ENCODE data around the gene ZSCAN26. TPM values are rescaled to one million over a fixed set of nuclear protein-coding genes. Genes with fewer than 3 reads are reported as not detected.

ZSCAN26 gene
- total and polyA plus RNA-seq, 2 of the 4 experiments (the other 2 are of a cell fraction) = 13.1 to 42.1 TPM

DNA sequence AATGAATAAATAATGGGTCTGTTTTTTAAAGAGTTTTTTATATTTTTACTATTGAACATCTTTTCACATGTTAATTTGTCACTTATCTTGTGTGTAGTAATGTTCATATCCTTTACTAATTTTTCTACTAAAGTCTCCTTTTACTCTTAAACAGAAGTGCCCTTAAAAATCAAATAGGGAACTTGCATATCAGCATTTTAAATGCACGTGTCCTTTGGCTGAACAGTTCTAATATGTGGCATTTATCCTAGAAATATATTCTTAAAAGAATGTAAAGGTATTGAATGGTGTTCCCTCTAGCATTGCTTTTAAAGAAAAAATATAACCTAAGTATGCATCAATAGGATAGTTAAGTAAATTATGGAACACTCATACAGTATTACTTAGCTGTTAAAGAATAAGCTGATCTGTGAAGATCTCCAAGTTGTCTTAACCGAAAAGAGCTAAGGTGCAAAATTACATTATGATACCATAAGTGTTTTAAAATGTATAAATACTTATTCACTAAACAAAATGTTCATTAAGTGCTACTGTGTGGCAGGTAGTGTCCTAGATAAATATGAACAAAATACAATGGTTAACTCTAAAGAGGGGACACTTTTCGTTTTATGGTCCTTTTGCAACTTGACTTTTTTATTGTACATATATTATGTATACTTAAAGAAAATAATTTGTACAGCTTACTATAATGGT, 13.8 kb downstream of the ZSCAN26 start:
- Histone ChIP-seq H4K8ac (ENCODE audit: low read depth in 2 of 2, low read length in 2 of 2) (peak overlapping the region; percentile 93 to 94), H3K4me3 (ENCODE audit: insufficient read depth, low read depth, low read length) (peak overlapping the region; percentile 95), H2BK5ac (ENCODE audit: low read depth, low read length, poor library complexity, severe bottlenecking) (peak overlapping the region; percentile 67), H2BK20ac (ENCODE audit: low read depth, low read length) (no peak overlapping the region; the same call in 1 of the 2 replicates), H2AK9ac (replicated peaks; ENCODE audit: low read depth, low read length, poor library complexity) (no peak overlapping the region), H3K4me1 (ENCODE audit: control insufficient read depth, insufficient read depth, low read length) (peaks cover 3% of the 10 kb centered on the region; the same call in 1 of the 2 replicates), H4K91ac (ENCODE audit: insufficient read depth, low read depth, low read length) (peak overlapping the region; percentile 85; the same call in 1 of the 2 replicates), H4K20me1 (ENCODE audit: insufficient read depth, low read length) (no peaks in the 10 kb centered on the region), H2AFZ (replicated peaks; ENCODE audit: low read length, poor library complexity) (peak overlapping the region; percentile 98), H3K4ac (ENCODE audit: low read depth, low read length) (peak overlapping the region; percentile 93), H3K36me3 (ENCODE audit: control insufficient read depth, insufficient read depth, low read length) (peaks cover 16% of the 10 kb centered on the region), H3K79me1 (ENCODE audit: low read depth in 1 of 2, low read length in 2 of 2) (peaks cover 15 to 25% of the 10 kb centered on the region in 2 experiments), H3K9me1 (ENCODE audit: insufficient read depth, low read length) (no peaks in the 10 kb centered on the region; the same call in 1 of the 2 replicates), H2BK15ac (ENCODE audit: low read depth, low read length) (no peak overlapping the region), H3K14ac (replicated peaks; ENCODE audit: low read depth, low read length) (peak overlapping the region; percentile 98), H3K9me3 (ENCODE audit: control insufficient read depth, insufficient read depth, low read length) (peaks cover 3% of the 10 kb centered on the region), H3K9ac (ENCODE audit: low read depth, low read length) (peak overlapping the region; percentile 86), H3K4me2 (ENCODE audit: low read depth, low read length) (peak overlapping the region; percentile 94), H4K5ac (ENCODE audit: low read depth, low read length) (peak overlapping the region; percentile 95), H3K56ac (ENCODE audit: extremely low read depth, insufficient read depth, low read length) (peak overlapping the region; percentile 24; the same call in 1 of the 2 replicates), H3K27ac (ENCODE audit: insufficient read depth, low read length) (no peak overlapping the region), H3K23ac (ENCODE audit: low read depth, low read length) (peak overlapping the region; percentile 46; the same call in 1 of the 2 replicates), H3K27me3 (ENCODE audit: control insufficient read depth, insufficient read depth, low read length) (no peaks in the 10 kb centered on the region), H2AK5ac (ENCODE audit: low read depth, low read length) (no peak overlapping the region), H2BK120ac (ENCODE audit: low read depth, low read length) (peak overlapping the region; percentile 61; the same call in 1 of the 2 replicates), H3K18ac (ENCODE audit: low read depth, low read length) (no peak overlapping the region; the same call in 1 of the 2 replicates)
- WGBS, 2 experiments (ENCODE audit: extremely low coverage in 2 of 2, insufficient read length in 1 of 2) = no CpG with 5 or more reads among the region's 3 CpGs
- in situ Hi-C loops (cut with MboI; ENCODE audit: low sequenced_read_pairs) (no loop called here), intact Hi-C loops (cut with micrococcal nuclease) (loop anchor here (1.0 to 2.0 kb wide), 2 partner anchors 28 to 76 kb away; partner anchors contain the start of gene ZKSCAN4), dilution Hi-C loops (cut with HindIII; ENCODE audit: low sequenced_read_pairs, unreplicated experiment) (no loop called here)
- no peak for DNase-seq
- ATAC-seq (ENCODE audit: low read depth) = no peak
- TF ChIP-seq POLR2A (IDR thresholded peaks at IDR 0.05; ENCODE audit: low read depth, low read length) = no peak
- TF ChIP-seq RFX5 (IDR thresholded peaks at IDR 0.05; ENCODE audit: low read depth, low read length) = no peak
- no peak for TF ChIP-seq CEBPB (IDR thresholded peaks at IDR 0.05; ENCODE audit: low read depth, low read length)
- no peak for TF ChIP-seq RAD21 (IDR thresholded peaks at IDR 0.05; ENCODE audit: low read length)
- CTCF ChIA-PET = interaction anchor here (1.2 kb wide), 1 partner anchor 75 kb away, joined by 3 read pairs; no protein-coding TSS in a partner anchor
- no TSS peak for BruUV-seq (replicated peaks)
- POLR2A ChIA-PET (ENCODE audit: unreplicated experiment) = interaction anchor here (1.0 kb wide), 1 partner anchor 31 kb away, joined by 5 read pairs; no protein-coding TSS in a partner anchor

Data from IMR-90 (cell line).